ENCODE measurements around the gene RNF26. TPM values are rescaled to one million over a fixed set of nuclear protein-coding genes. Genes with fewer than 3 reads are reported as not detected.

RNF26 gene
- total RNA-seq, 1 experiment from 2014 or later: 90.6 TPM

GRCh38 chr11:119320776-119321524, 13.4 kb upstream of the RNF26 start:
- H3K4me3 Mint-ChIP-seq: peak overlapping the region; percentile 75
- H3K27me3 Mint-ChIP-seq (ENCODE audit: low read depth): peaks cover 25% of the 10 kb centered on the region
- no peaks in the 10 kb centered on the region for H3K36me3 Mint-ChIP-seq
- H3K4me1 Mint-ChIP-seq: peaks cover 44% of the 10 kb centered on the region
- ATAC-seq (peak; percentile 11), DNase-seq (ENCODE audit: low spot score) (peak; percentile 71)
- ChIA-PET CTCF (interaction anchor here (1.0 to 13.7 kb wide), 16 partner anchors 11 to 265 kb away, joined by 3 to 387 read pairs (median 7); partner anchors contain the start of genes C1QTNF5, CBL, RNF26 and USP2), POLR2A (interaction anchor here (0.5 to 2.1 kb wide), 6 partner anchors 10 to 359 kb away, joined by 3 to 16 read pairs (median 4); partner anchors contain the start of genes CBL and HMBS)
- H3K27ac Mint-ChIP-seq: peak overlapping the region; percentile 45; the same call in 1 of the 2 replicates
- TF ChIP-seq, protein P1, sequence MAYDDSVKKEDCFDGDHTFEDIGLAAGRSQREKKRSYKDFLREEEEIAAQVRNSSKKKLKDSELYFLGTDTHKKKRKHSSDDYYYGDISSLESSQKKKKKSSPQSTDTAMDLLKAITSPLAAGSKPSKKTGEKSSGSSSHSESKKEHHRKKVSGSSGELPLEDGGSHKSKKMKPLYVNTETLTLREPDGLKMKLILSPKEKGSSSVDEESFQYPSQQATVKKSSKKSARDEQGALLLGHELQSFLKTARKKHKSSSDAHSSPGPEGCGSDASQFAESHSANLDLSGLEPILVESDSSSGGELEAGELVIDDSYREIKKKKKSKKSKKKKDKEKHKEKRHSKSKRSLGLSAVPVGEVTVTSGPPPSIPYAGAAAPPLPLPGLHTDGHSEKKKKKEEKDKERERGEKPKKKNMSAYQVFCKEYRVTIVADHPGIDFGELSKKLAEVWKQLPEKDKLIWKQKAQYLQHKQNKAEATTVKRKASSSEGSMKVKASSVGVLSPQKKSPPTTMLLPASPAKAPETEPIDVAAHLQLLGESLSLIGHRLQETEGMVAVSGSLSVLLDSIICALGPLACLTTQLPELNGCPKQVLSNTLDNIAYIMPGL (CRISPR knock-in tag; IDR thresholded peaks at IDR 0.05): peak; percentile 28; the same call in 1 of the 2 replicates
- TF ChIP-seq ZNF423 (CRISPR knock-in tag; IDR thresholded peaks at IDR 0.05) (peak; percentile 96), FOXP4 (CRISPR knock-in tag; IDR thresholded peaks at IDR 0.05) (no peak)
- no peaks in the 10 kb centered on the region for H3K9me3 Mint-ChIP-seq

DNA sequence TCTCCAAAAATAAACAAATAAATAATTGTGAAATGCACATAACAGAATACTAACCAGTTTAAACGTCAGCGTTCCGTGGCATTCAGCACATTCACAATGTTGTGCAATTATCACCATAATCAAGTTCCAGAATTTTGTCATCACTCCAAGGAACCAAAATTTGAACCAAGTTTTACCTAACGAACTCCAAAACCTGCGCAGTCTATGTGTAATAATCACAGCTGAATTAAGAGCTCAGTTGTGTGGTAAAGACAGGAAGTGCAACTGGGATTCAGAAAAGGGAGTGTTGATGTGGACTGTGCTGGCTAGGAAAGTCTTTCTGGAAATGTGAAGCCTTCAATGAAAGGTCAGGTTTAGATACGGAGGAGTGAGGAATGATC, 12.0 kb upstream of the RNF26 start:
- CTCF ChIA-PET: interaction anchor here (0.6 to 13.7 kb wide), 20 partner anchors 9 to 178 kb away, joined by 3 to 387 read pairs (median 4); partner anchors contain the start of genes C1QTNF5, CBL, RNF26 and USP2
- no peak for TF ChIP-seq ETV6 (CRISPR knock-in tag; IDR thresholded peaks at IDR 0.05)
- TF ChIP-seq, protein P2, sequence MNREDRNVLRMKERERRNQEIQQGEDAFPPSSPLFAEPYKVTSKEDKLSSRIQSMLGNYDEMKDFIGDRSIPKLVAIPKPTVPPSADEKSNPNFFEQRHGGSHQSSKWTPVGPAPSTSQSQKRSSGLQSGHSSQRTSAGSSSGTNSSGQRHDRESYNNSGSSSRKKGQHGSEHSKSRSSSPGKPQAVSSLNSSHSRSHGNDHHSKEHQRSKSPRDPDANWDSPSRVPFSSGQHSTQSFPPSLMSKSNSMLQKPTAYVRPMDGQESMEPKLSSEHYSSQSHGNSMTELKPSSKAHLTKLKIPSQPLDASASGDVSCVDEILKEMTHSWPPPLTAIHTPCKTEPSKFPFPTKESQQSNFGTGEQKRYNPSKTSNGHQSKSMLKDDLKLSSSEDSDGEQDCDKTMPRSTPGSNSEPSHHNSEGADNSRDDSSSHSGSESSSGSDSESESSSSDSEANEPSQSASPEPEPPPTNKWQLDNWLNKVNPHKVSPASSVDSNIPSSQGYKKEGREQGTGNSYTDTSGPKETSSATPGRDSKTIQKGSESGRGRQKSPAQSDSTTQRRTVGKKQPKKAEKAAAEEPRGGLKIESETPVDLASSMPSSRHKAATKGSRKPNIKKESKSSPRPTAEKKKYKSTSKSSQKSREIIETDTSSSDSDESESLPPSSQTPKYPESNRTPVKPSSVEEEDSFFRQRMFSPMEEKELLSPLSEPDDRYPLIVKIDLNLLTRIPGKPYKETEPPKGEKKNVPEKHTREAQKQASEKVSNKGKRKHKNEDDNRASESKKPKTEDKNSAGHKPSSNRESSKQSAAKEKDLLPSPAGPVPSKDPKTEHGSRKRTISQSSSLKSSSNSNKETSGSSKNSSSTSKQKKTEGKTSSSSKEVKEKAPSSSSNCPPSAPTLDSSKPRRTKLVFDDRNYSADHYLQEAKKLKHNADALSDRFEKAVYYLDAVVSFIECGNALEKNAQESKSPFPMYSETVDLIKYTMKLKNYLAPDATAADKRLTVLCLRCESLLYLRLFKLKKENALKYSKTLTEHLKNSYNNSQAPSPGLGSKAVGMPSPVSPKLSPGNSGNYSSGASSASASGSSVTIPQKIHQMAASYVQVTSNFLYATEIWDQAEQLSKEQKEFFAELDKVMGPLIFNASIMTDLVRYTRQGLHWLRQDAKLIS (CRISPR knock-in tag; IDR thresholded peaks at IDR 0.05; ENCODE audit: borderline replicate concordance): no peak
- no peak for TF ChIP-seq ZNF396 (CRISPR knock-in tag; IDR thresholded peaks at IDR 0.05; ENCODE audit: borderline replicate concordance)
- TF ChIP-seq CBFB (CRISPR knock-in tag; IDR thresholded peaks at IDR 0.05; ENCODE audit: low read depth): no peak
- no peak for TF ChIP-seq TP53 (CRISPR knock-in tag; IDR thresholded peaks at IDR 0.05)
- no peak for TF ChIP-seq HMGA2 (CRISPR knock-in tag; IDR thresholded peaks at IDR 0.05)
- no peak for TF ChIP-seq JAZF1 (CRISPR knock-in tag; IDR thresholded peaks at IDR 0.05)
- TF ChIP-seq NR3C1 (CRISPR knock-in tag; conservative IDR thresholded peaks at IDR 0.05; ENCODE audit: low read depth): no peak
- no peak for TF ChIP-seq ELF4 (CRISPR knock-in tag; IDR thresholded peaks at IDR 0.05; ENCODE audit: low read depth)
- DNase-seq (ENCODE audit: low spot score): no peak
- H3K36me3 Mint-ChIP-seq: no peaks in the 10 kb centered on the region
- no peak for ATAC-seq
- H3K27ac Mint-ChIP-seq: peak overlapping the region; percentile 83
- H3K4me1 Mint-ChIP-seq: peaks cover 44% of the 10 kb centered on the region
- POLR2A ChIA-PET: interaction anchor here (2.1 kb wide), 1 partner anchor 16 kb away, joined by 16 read pairs; no protein-coding TSS in a partner anchor
- H3K4me3 Mint-ChIP-seq: no peak overlapping the region
- H3K9me3 Mint-ChIP-seq: no peaks in the 10 kb centered on the region
- peaks cover 16% of the 10 kb centered on the region for H3K27me3 Mint-ChIP-seq (ENCODE audit: low read depth)
